22Rv1 (cell line): ENCODE results near the gene LIN7B.
A peak's percentile ranks its signal among the peaks of the same experiment; 100 is the strongest.

Experiments
- H3K27ac ChIP-seq: fragments of 450-650 bp; 2 replicates; pipeline ENCODE4 v1.5.1; 2017
- CTCF ChIP-seq: fragments of 450-650 bp; IDR thresholded peaks from 2 replicates; pipeline ENCODE4 v1.5.1; 2017; ENCODE audit warnings: mild to moderate bottlenecking
- ZFX ChIP-seq: fragments of 450-650 bp; IDR thresholded peaks from 2 replicates; pipeline ENCODE4 v1.6.1; 2017; ENCODE audit warnings: antibody characterized with exemption, borderline replicate concordance

The LIN7B gene

GRCh38 chr19:49160450-49161189 lies 46.5 kb downstream of the LIN7B start:
- peak overlapping the region; percentile 86; the same call in 1 of the 2 replicates for H3K27ac ChIP-seq
- TF ChIP-seq ZFX (no peak), CTCF (no peak)

- TF ChIP-seq CTCF (no peak), ZFX (no peak)
- H3K27ac ChIP-seq = peak overlapping the region; percentile 92
Measured at GRCh38 chr19:49161987-49162386, 47.8 kb downstream of the LIN7B start.

- no peak for TF ChIP-seq CTCF
- no peak for TF ChIP-seq ZFX
- peak overlapping the region; percentile 92 for H3K27ac ChIP-seq
Measured at GRCh38 chr19:49165111-49165750, 51.1 kb downstream of the LIN7B start.

GRCh38 chr19:49165865-49166301 lies 51.7 kb downstream of the LIN7B start:
- peak overlapping the region; percentile 92 for H3K27ac ChIP-seq
- TF ChIP-seq ZFX = no peak
- TF ChIP-seq CTCF = no peak

- no peak overlapping the region for H3K27ac ChIP-seq
- TF ChIP-seq CTCF = no peak
- TF ChIP-seq ZFX = no peak
Measured at GRCh38 chr19:49167857-49168409, 53.8 kb downstream of the LIN7B start.
